Suprapubic skin (tissue), 3 donors: ENCODE results near the gene TRIM69.
"Not testable (repeated sequence)": the region's sequence is repeated elsewhere in the genome, so short reads cannot be mapped to it uniquely, and the experiment has no call there.

Experiments used
- CTCF ChIP-seq, 2 donors: fragments of 200-600 bp in 1 of 2; fragments of 450-650 bp in 1 of 2; sonication (generic) in 1 of 2; IDR thresholded peaks; one replicate each; pipeline ENCODE4 v1.5.1; 2016 to 2019; ENCODE audit warnings: antibody characterized with exemption in 2 of 2, mild to moderate bottlenecking in 1 of 2, moderate library complexity in 1 of 2
- EP300 ChIP-seq: sonication (generic); formaldehyde crosslinking; IDR thresholded peaks from one replicate; pipeline ENCODE4 v1.6.1; 2017; ENCODE audit warnings: antibody characterized with exemption
- POLR2A ChIP-seq, 2 donors: fragments of 450-650 bp; IDR thresholded peaks; one replicate each; pipeline ENCODE4 v1.6.1; 2017; ENCODE audit warnings: antibody characterized with exemption in 2 of 2, mild to moderate bottlenecking in 2 of 2, moderate library complexity in 2 of 2

- TF ChIP-seq POLR2A (IDR thresholded peaks at IDR 0.05); CTCF (IDR thresholded peaks at IDR 0.05); EP300: not testable (repeated sequence)
These were observed 47.0 kb upstream of the TRIM69 start for GRCh38 chr15:44689318-44689717.
